ENCODE data around the gene IAPP. TPM values are rescaled to one million over a fixed set of nuclear protein-coding genes. Genes with fewer than 3 reads are reported as not detected.
"Not testable (repeated sequence)": the region's sequence is repeated elsewhere in the genome, so short reads cannot be mapped to it uniquely, and the experiment has no call there.

IAPP gene
- total RNA-seq, 4 donors from 2014 or later: not detected

- WGBS, 2 donors: 49 to 52% methylated on average over 1 of the region's 1 CpG
- intact Hi-C loops (cut with DNase I): no loop called here
- TF ChIP-seq CTCF (IDR thresholded peaks at IDR 0.05): no peak
- TF ChIP-seq POLR2A (IDR thresholded peaks at IDR 0.05): no peak
Observed at GRCh38 chr12:21353487-21353886, 19.2 kb upstream of the IAPP start.

GRCh38 chr12:21353948-21354347 is 18.8 kb upstream of the IAPP start:
- Histone ChIP-seq H3K27ac (no peak overlapping the region), H3K9me3 (no peaks in the 10 kb centered on the region), H3K4me1 (no peaks in the 10 kb centered on the region), H3K36me3 (no peaks in the 10 kb centered on the region), H3K27me3 (no peaks in the 10 kb centered on the region), H3K4me3 (replicated peaks in 1 of 3) (no peak overlapping the region)
- TF ChIP-seq CTCF (IDR thresholded peaks at IDR 0.05) (no peak), POLR2A (IDR thresholded peaks at IDR 0.05) (no peak)
- intact Hi-C loops (cut with DNase I): no loop called here
- 84 to 86% methylated on average over 4 of the region's 4 CpGs for WGBS, 2 donors
- DNase-seq: no peak

More at GRCh38 chr12:21353487-21353886, 19.2 kb upstream of the IAPP start:
- no peak for DNase-seq
- Histone ChIP-seq H3K4me3 (replicated peaks in 1 of 3) (no peak overlapping the region), H3K4me1 (no peaks in the 10 kb centered on the region), H3K27me3 (no peaks in the 10 kb centered on the region), H3K36me3 (no peaks in the 10 kb centered on the region), H3K9me3 (no peaks in the 10 kb centered on the region), H3K27ac (no peak overlapping the region)

- Histone ChIP-seq H3K4me1 (no peaks in the 10 kb centered on the region), H3K27ac (no peak overlapping the region), H3K9me3 (no peaks in the 10 kb centered on the region), H3K36me3 (no peaks in the 10 kb centered on the region), H3K27me3 (no peaks in the 10 kb centered on the region), H3K4me3 (replicated peaks in 1 of 3) (no peak overlapping the region)
- no peak for TF ChIP-seq CTCF (IDR thresholded peaks at IDR 0.05)
- no peak for TF ChIP-seq POLR2A (IDR thresholded peaks at IDR 0.05)
- intact Hi-C loops (cut with DNase I): no loop called here
- DNase-seq: no peak
- 89 to 90% methylated on average over 1 of the region's 1 CpG for WGBS, 2 donors
Observed at GRCh38 chr12:21354641-21355040, 18.1 kb upstream of the IAPP start.

DNA sequence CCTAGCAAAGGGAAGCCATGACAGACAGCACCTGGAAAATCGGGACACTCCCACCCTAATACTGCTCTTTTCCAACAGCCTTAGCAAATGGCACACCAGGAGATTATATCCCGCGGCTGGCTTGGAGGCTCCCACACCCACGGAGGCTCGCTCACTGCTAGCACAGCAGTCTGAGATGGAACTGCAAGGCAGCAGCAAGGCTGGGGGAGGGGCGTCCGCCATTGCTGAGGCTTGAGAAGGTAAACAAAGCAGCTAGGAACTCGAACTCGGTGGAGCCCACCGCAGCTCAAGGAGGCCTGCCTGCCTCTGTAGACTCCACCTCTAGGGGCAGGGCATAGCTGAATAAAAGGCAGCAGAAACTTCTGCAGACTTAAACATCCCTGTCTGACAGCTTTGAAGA is 12.1 kb upstream of the IAPP start:
- WGBS, 2 donors: 77 to 89% methylated on average over 10 of the region's 10 CpGs
- DNase-seq; intact Hi-C loops (cut with DNase I); H3K27ac ChIP-seq; H3K36me3 ChIP-seq; H3K27me3 ChIP-seq; H3K4me1 ChIP-seq; H3K9me3 ChIP-seq; H3K4me3 ChIP-seq (replicated peaks in 1 of 3): not testable (repeated sequence)

- WGBS, 2 donors: 51 to 56% methylated on average over 4 of the region's 4 CpGs
- intact Hi-C loops (cut with DNase I): no loop called here
- TF ChIP-seq POLR2A (IDR thresholded peaks at IDR 0.05) (no peak), CTCF (IDR thresholded peaks at IDR 0.05) (no peak)
Observed at GRCh38 chr12:21369141-21369980, 3.3 kb upstream of the IAPP start.

More at GRCh38 chr12:21369141-21369980, 3.3 kb upstream of the IAPP start:
- H3K9me3 ChIP-seq: no peaks in the 10 kb centered on the region
- H3K27ac ChIP-seq: no peak overlapping the region
- H3K27me3 ChIP-seq: no peaks in the 10 kb centered on the region
- H3K4me3 ChIP-seq (replicated peaks in 1 of 3): no peak overlapping the region
- no peak for DNase-seq
- H3K4me1 ChIP-seq: no peaks in the 10 kb centered on the region
- no peaks in the 10 kb centered on the region for H3K36me3 ChIP-seq
